Parathyroid adenoma (tissue), 2 donors: ENCODE measurements around the gene ASTN2.

ENCODE experiments used
- H2AFZ ChIP-seq: fragments of 300-600 bp; sonication (generic); one replicate; pipeline ENCODE4 v1.7.0; 2017; ENCODE audit warnings: antibody characterized with exemption, mild to moderate bottlenecking
- H3K27ac ChIP-seq: fragments of 300-600 bp; sonication (generic); one replicate; pipeline ENCODE4 v1.7.0; 2017
- H3K27me3 ChIP-seq: fragments of 300-600 bp; sonication (generic); one replicate; pipeline ENCODE4 v1.7.0; 2017; ENCODE audit warnings: low read length; ENCODE audit not compliant: control insufficient read depth, insufficient read depth
- H3K36me3 ChIP-seq: fragments of 300-600 bp; sonication (generic); one replicate; pipeline ENCODE4 v1.7.0; 2017; ENCODE audit warnings: low read length; ENCODE audit not compliant: control insufficient read depth, insufficient read depth
- H3K4me1 ChIP-seq: fragments of 300-600 bp; sonication (generic); one replicate; pipeline ENCODE4 v1.7.0; 2017; ENCODE audit warnings: control low read depth
- H3K4me2 ChIP-seq: fragments of 300-600 bp; sonication (generic); one replicate; pipeline ENCODE4 v1.7.0; 2017; ENCODE audit warnings: low read length
- H3K4me3 ChIP-seq: fragments of 300-600 bp; sonication (generic); one replicate; pipeline ENCODE4 v1.7.0; 2017; ENCODE audit warnings: low read depth, low read length
- H3K79me2 ChIP-seq: fragments of 300-600 bp; sonication (generic); one replicate; pipeline ENCODE4 v1.7.0; 2017; ENCODE audit warnings: control low read depth
- H3K9ac ChIP-seq: fragments of 300-600 bp; sonication (generic); one replicate; pipeline ENCODE4 v1.7.0; 2017; ENCODE audit warnings: mild to moderate bottlenecking
- H3K9me3 ChIP-seq: fragments of 300-600 bp; sonication (generic); one replicate; pipeline ENCODE4 v1.7.0; 2017; ENCODE audit warnings: low read length; ENCODE audit not compliant: control insufficient read depth
- TF ChIP-seq, protein P1 (sequence below): fragments of 300-600 bp; sonication (generic); IDR thresholded peaks from one replicate; pipeline ENCODE4 v1.7.0; 2017; ENCODE audit warnings: antibody characterized with exemption, mild to moderate bottlenecking
- donor health status: primary hyperparathyroidism.

Gene ASTN2

DNA sequence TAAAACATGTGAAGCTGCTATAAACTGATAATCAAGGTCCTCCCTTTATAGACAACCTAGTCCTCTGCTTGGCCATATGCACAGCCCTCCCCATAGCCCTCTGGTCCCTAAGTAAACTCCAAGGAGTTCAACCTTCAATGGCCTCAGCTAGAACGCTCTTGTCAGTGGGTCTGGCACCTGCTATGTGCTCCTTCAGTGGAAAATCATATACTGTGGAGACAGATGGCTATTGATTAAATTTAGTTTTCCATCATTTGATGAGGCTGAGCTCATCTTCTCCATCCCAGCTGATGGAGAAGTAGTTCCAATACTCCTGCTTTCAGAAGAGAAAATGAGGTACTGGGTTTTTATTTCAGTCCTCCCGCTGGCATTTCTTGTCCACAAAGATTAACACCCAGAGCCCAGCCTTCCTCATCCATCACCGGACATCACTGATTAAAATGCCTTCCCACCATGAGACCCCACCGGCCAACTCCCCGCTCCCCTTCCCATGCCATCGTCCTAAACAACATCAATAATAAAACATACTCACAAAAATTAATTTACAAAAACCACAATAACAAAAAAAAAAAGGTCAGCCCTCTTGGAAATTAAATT is 593.1 kb downstream of the ASTN2 start:
- Histone ChIP-seq H3K4me2 (no peak overlapping the region), H3K9me3 (no peaks in the 10 kb centered on the region), H3K79me2 (no peaks in the 10 kb centered on the region), H3K27ac (no peak overlapping the region), H3K27me3 (no peaks in the 10 kb centered on the region), H3K9ac (no peak overlapping the region), H3K4me1 (no peaks in the 10 kb centered on the region), H3K4me3 (no peak overlapping the region), H3K36me3 (no peaks in the 10 kb centered on the region), H2AFZ (no peak overlapping the region)
- TF ChIP-seq, protein P1, sequence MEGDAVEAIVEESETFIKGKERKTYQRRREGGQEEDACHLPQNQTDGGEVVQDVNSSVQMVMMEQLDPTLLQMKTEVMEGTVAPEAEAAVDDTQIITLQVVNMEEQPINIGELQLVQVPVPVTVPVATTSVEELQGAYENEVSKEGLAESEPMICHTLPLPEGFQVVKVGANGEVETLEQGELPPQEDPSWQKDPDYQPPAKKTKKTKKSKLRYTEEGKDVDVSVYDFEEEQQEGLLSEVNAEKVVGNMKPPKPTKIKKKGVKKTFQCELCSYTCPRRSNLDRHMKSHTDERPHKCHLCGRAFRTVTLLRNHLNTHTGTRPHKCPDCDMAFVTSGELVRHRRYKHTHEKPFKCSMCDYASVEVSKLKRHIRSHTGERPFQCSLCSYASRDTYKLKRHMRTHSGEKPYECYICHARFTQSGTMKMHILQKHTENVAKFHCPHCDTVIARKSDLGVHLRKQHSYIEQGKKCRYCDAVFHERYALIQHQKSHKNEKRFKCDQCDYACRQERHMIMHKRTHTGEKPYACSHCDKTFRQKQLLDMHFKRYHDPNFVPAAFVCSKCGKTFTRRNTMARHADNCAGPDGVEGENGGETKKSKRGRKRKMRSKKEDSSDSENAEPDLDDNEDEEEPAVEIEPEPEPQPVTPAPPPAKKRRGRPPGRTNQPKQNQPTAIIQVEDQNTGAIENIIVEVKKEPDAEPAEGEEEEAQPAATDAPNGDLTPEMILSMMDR: no peak

DNA sequence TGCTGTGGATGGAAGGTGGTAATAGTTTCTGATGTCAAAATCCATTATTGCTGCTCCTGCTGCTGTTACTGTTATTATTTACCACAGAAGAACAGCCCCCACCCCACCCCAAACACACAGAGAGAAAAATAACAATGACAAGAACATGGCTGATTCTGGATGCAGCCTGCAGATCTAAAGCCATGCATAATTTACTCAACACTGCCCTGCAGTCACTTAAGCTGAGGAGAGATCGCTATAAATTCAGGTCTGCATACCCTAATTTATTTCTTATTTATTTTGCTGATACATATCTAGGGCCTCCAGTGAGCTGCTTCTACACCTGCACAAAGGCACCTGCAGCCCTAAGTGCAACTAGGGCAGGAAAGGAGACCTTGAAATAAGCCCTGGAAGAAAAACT is 595.7 kb downstream of the ASTN2 start:
- no peak overlapping the region for H3K4me2 ChIP-seq
- H3K9ac ChIP-seq: no peak overlapping the region
- no peak overlapping the region for H2AFZ ChIP-seq
- TF ChIP-seq, protein P1: no peak
- no peak overlapping the region for H3K4me3 ChIP-seq
- no peak overlapping the region for H3K27ac ChIP-seq
- no peaks in the 10 kb centered on the region for H3K36me3 ChIP-seq
- no peaks in the 10 kb centered on the region for H3K79me2 ChIP-seq
- no peaks in the 10 kb centered on the region for H3K9me3 ChIP-seq
- H3K4me1 ChIP-seq: no peaks in the 10 kb centered on the region
- H3K27me3 ChIP-seq: no peaks in the 10 kb centered on the region

DNA sequence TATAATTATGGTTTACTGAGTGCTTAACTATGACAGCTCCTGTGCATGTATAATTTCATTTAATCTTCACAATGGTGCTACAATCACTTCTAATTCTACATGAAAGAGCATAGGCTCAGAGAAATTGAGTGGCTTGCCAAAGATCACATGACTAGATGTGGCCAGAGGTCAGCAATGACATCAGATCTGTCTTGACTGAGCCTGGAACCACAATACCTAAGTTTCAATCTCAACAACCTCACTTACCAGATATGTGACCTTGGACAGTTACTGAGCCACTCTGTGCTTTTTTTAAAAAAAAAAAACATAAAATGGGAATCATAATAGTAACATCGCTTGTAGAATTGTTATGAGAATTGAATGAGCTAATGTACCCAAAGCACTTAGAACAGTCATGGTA is 597.1 kb downstream of the ASTN2 start:
- Histone ChIP-seq H3K27me3 (no peaks in the 10 kb centered on the region), H2AFZ (no peak overlapping the region), H3K4me2 (no peak overlapping the region), H3K36me3 (no peaks in the 10 kb centered on the region), H3K4me1 (no peaks in the 10 kb centered on the region), H3K9ac (no peak overlapping the region), H3K4me3 (no peak overlapping the region), H3K27ac (no peak overlapping the region), H3K79me2 (no peaks in the 10 kb centered on the region), H3K9me3 (no peaks in the 10 kb centered on the region)
- TF ChIP-seq, protein P1: no peak

DNA sequence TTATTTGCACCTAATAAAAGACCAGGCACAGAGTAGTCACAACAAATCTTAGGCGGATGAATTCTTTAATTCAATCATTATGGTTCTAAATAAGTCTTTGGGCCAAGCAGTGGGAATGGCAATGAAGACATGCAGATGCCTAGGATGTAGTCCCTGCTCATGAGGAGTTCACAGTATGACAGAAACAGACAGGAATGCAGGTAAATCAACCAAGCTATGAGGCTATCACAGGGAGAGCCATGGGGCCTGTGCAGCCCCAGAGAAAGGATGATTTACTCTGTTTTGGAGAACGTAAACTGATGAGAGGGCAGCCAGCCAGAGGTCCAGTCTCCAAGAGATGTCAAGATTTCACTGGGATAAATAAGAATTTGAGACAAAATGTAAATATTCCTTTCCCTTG is 598.4 kb downstream of the ASTN2 start:
- Histone ChIP-seq H3K9ac (no peak overlapping the region), H3K36me3 (no peaks in the 10 kb centered on the region), H3K4me1 (no peaks in the 10 kb centered on the region), H3K9me3 (no peaks in the 10 kb centered on the region), H3K27me3 (no peaks in the 10 kb centered on the region), H2AFZ (no peak overlapping the region), H3K4me3 (no peak overlapping the region), H3K4me2 (no peak overlapping the region), H3K79me2 (no peaks in the 10 kb centered on the region), H3K27ac (no peak overlapping the region)
- TF ChIP-seq, protein P1: no peak

DNA sequence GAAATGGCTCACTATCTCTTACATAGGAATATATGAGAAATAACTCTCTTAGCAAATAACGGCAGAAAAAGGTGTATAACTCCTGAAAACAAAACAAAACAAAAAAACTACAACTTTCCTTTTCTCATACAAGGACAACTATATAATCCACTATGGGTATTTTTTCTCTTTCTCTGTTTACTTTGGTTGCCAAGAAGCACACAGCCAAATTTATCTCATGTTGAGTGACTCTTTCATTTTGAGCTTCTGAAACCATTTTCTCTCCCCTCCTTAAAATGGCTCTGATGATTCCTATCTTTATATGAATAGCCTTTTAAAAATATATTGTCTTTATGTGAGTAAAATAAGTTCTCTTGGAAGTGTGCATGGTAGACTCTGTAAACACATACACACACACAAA is 599.0 kb downstream of the ASTN2 start:
- no peaks in the 10 kb centered on the region for H3K36me3 ChIP-seq

More for the DNA sequence above, 599.0 kb downstream of the ASTN2 start:
- no peaks in the 10 kb centered on the region for H3K9me3 ChIP-seq
- TF ChIP-seq, protein P1: no peak
- no peak overlapping the region for H3K4me3 ChIP-seq
- no peaks in the 10 kb centered on the region for H3K4me1 ChIP-seq
- no peak overlapping the region for H3K27ac ChIP-seq
- H3K4me2 ChIP-seq: no peak overlapping the region
- no peaks in the 10 kb centered on the region for H3K79me2 ChIP-seq
- no peaks in the 10 kb centered on the region for H3K27me3 ChIP-seq
- no peak overlapping the region for H2AFZ ChIP-seq
- no peak overlapping the region for H3K9ac ChIP-seq
